Motor neuron (in vitro differentiated cells): ENCODE data around the gene IL21. TPM values are rescaled to one million over a fixed set of nuclear protein-coding genes. Genes with fewer than 3 reads are reported as not detected.

Source experiments
- ATAC-seq, 8 experiments: fragments of 200-7000 bp; cut with Tn5 transposase; replicated peaks in 6 of 8; 2 replicates each; pipeline ENCODE4 v1.8.0; 2021; ENCODE audit warnings: mild to moderate bottlenecking in 8 of 8, moderate library complexity in 8 of 8
- H3K27ac ChIP-seq, 2 donors: fragments of 250-450 bp; sonication (Bioruptor Pico); 2 replicates each; pipeline ENCODE4 v1.9.0; 2021; ENCODE audit warnings: antibody characterized with exemption in 2 of 2, mild to moderate bottlenecking in 2 of 2, moderate library complexity in 1 of 2
- H3K4me1 ChIP-seq, 2 donors: fragments of 250-450 bp; sonication (Bioruptor Pico); replicated peaks in 1 of 2; 2 replicates each; pipeline ENCODE4 v1.6.1; 2021; ENCODE audit warnings: antibody characterized with exemption in 2 of 2, mild to moderate bottlenecking in 2 of 2, moderate library complexity in 1 of 2
- H3K4me3 ChIP-seq, 5 donors: fragments of 250-450 bp; sonication (Bioruptor Pico); 2 replicates each; pipeline ENCODE4 v1.9.0; 2021; ENCODE audit warnings: antibody characterized with exemption in 5 of 5, mild to moderate bottlenecking in 5 of 5, moderate library complexity in 4 of 5
- WGBS, 10 experiments: fragments of 450-650 bp; shearing (Covaris generic); methylation state at CpG; one replicate each; pipeline ENCODE4 v1.0.0; 2022; 5-methylcytosine and 5-hydroxymethylcytosine counted together
- in situ Hi-C, 9 experiments: fragments of 400-800 bp; cut with MboI; loops; one replicate each; pipeline ENCODE4 v1.15.0; 2021; ENCODE audit warnings: low sequenced_read_pairs in 9 of 9, low pct_unique_long_range_greater_than_20kb in 2 of 9; ENCODE audit not compliant: unreplicated experiment in 9 of 9
- total RNA-seq, 8 experiments: library from RNA; unstranded; fragments of 300-600 nt; gene quantifications; 2 replicates each; pipeline versions ENCODE4 v1.2.3 to v1.2.4, GENCODE V29; 2022

IL21 gene
- under 1 TPM in 3 of 8 experiments, not detected in 5; 0.09 to 0.41 (median 0.21) TPM for total RNA-seq

- in situ Hi-C loops: loop anchor here in 3 of 9 experiments (25.0 kb wide), 1 partner anchor 291 kb away; the partner anchor contains the start of gene NUDT6 (in 3 of the 3)
- WGBS, 10 experiments: 0 to 100% (median 51%) methylated on average over 1 to 4 of the region's 4 CpGs; no CpG with 5 or more reads in 2 of the 10 experiments
- no peak within 1 kb of the TSS for H3K4me3 ChIP-seq
- no peak within 1 kb of the TSS for H3K27ac ChIP-seq
- H3K4me1 ChIP-seq: peaks cover 4% of the 10 kb centered on the region in 2 donors
- ATAC-seq: no peak
Observed at GRCh38 chr4:122621016-122621507, at the start of gene IL21. Gene IL21, minus strand, starts transcription at chr4:122621066. Its CDS starts 55 bp downstream, at chr4:122621011.

- no peak for ATAC-seq
- H3K4me3 ChIP-seq: no peak overlapping the region
- in situ Hi-C loops: no loop called here
- no peak overlapping the region for H3K27ac ChIP-seq
- peaks cover 0 to 7% of the 10 kb centered on the region in 2 donors for H3K4me1 ChIP-seq
- WGBS, 10 experiments: 93 to 100% (median 94%) methylated on average over 1 to 8 of the region's 33 CpGs; no CpG with 5 or more reads in 7 of the 10 experiments
Observed at GRCh38 chr4:122669911-122670738, 49.3 kb upstream of the IL21 start.

GRCh38 chr4:122668241-122668640 lies 47.4 kb upstream of the IL21 start:
- H3K27ac ChIP-seq: no peak overlapping the region
- in situ Hi-C loops: no loop called here
- WGBS, 10 experiments: 5 to 96% (median 84%) methylated on average over 1 to 4 of the region's 4 CpGs; no CpG with 5 or more reads in 1 of the 10 experiments
- H3K4me1 ChIP-seq: peaks cover 9 to 11% of the 10 kb centered on the region in 2 donors
- H3K4me3 ChIP-seq: no peak overlapping the region
- ATAC-seq: peak in 1 of 8 experiments; percentile 18

GRCh38 chr4:122666527-122667245 lies 45.8 kb upstream of the IL21 start:
- Histone ChIP-seq H3K4me1 (peaks cover 11 to 18% of the 10 kb centered on the region in 2 donors), H3K27ac (no peak overlapping the region), H3K4me3 (no peak overlapping the region)
- 0 to 81% (median 43%) methylated on average over 1 to 2 of the region's 2 CpGs for WGBS, 10 experiments
- in situ Hi-C loops: no loop called here
- peak in 3 of 8 experiments; percentile 22 to 86 (median 84) for ATAC-seq

GRCh38 chr4:122665161-122665929 lies 44.5 kb upstream of the IL21 start:
- WGBS, 10 experiments: 40 to 100% (median 84%) methylated on average over 1 to 5 of the region's 5 CpGs; no CpG with 5 or more reads in 2 of the 10 experiments
- H3K4me3 ChIP-seq: no peak overlapping the region

GRCh38 chr4:122663814-122664610 lies 43.1 kb upstream of the IL21 start:
- in situ Hi-C loops: no loop called here
- no peak overlapping the region for H3K4me3 ChIP-seq
- ATAC-seq: peak in 4 of 8 experiments; percentile 7 to 28 (median 16)
- peaks cover 10 to 18% of the 10 kb centered on the region in 2 donors for H3K4me1 ChIP-seq
- no peak overlapping the region for H3K27ac ChIP-seq
- 56 to 89% (median 68%) methylated on average over 2 to 9 of the region's 9 CpGs for WGBS, 10 experiments

More at GRCh38 chr4:122665161-122665929, 44.5 kb upstream of the IL21 start:
- peak in 4 of 8 experiments; percentile 18 to 81 (median 50) for ATAC-seq
- peaks cover 10 to 18% of the 10 kb centered on the region in 2 donors for H3K4me1 ChIP-seq
- H3K27ac ChIP-seq: no peak overlapping the region
- in situ Hi-C loops: no loop called here

- H3K4me1 ChIP-seq: peaks cover 10 to 18% of the 10 kb centered on the region in 2 donors
- no peak overlapping the region for H3K4me3 ChIP-seq
- H3K27ac ChIP-seq: no peak overlapping the region
- WGBS, 10 experiments: 0 to 100% (median 86%) methylated on average over 1 of the region's 1 CpG; no CpG with 5 or more reads in 3 of the 10 experiments
- ATAC-seq: peak in 5 of 8 experiments; percentile 36 to 70 (median 54)
- in situ Hi-C loops: no loop called here
Observed at GRCh38 chr4:122663291-122663690, 42.4 kb upstream of the IL21 start.

- in situ Hi-C loops: no loop called here
- WGBS, 10 experiments: 0 to 94% (median 57%) methylated on average over 1 to 2 of the region's 2 CpGs; no CpG with 5 or more reads in 4 of the 10 experiments
- H3K4me1 ChIP-seq: peaks cover 10 to 18% of the 10 kb centered on the region in 2 donors
- H3K27ac ChIP-seq: no peak overlapping the region
- no peak overlapping the region for H3K4me3 ChIP-seq
- peak in 1 of 8 experiments; percentile 3 for ATAC-seq
Observed at GRCh38 chr4:122662701-122663100, 41.8 kb upstream of the IL21 start.

- WGBS, 10 experiments: 57 to 100% (median 89%) methylated on average over 1 to 4 of the region's 4 CpGs
Observed at GRCh38 chr4:122661176-122662160, 40.6 kb upstream of the IL21 start.

GRCh38 chr4:122658818-122659295 lies 38.0 kb upstream of the IL21 start:
- no peak for ATAC-seq
- in situ Hi-C loops: no loop called here
- 43 to 100% (median 73%) methylated on average over 1 of the region's 1 CpG; no CpG with 5 or more reads in 6 of the 10 experiments for WGBS, 10 experiments

More at GRCh38 chr4:122661176-122662160, 40.6 kb upstream of the IL21 start:
- Histone ChIP-seq H3K4me3 (no peak overlapping the region), H3K27ac (no peak overlapping the region), H3K4me1 (peaks cover 10 to 18% of the 10 kb centered on the region in 2 donors)
- peak in 1 of 8 experiments; percentile 47 for ATAC-seq
- in situ Hi-C loops: no loop called here

GRCh38 chr4:122658377-122658776 lies 37.5 kb upstream of the IL21 start:
- Histone ChIP-seq H3K27ac (no peak overlapping the region), H3K4me3 (no peak overlapping the region), H3K4me1 (peaks cover 6 to 10% of the 10 kb centered on the region in 2 donors)
- in situ Hi-C loops: no loop called here
- no peak for ATAC-seq
- 59 to 100% (median 86%) methylated on average over 1 to 2 of the region's 2 CpGs for WGBS, 10 experiments

More at GRCh38 chr4:122658818-122659295, 38.0 kb upstream of the IL21 start:
- Histone ChIP-seq H3K4me1 (peaks cover 8 to 13% of the 10 kb centered on the region in 2 donors), H3K4me3 (no peak overlapping the region), H3K27ac (no peak overlapping the region)
